Measurements from ENCODE around the gene PIP5KL1. TPM values are rescaled to one million over a fixed set of nuclear protein-coding genes. Genes with fewer than 3 reads are reported as not detected.

PIP5KL1 gene
- total RNA-seq, 2 experiments from 2014 or later = 1.5 to 1.9 TPM

- no peaks in the 10 kb centered on the region for H3K9me3 Mint-ChIP-seq
- peaks cover 92% of the 10 kb centered on the region for H3K4me1 Mint-ChIP-seq
- H3K36me3 Mint-ChIP-seq (ENCODE audit: low read depth) = peaks cover 52% of the 10 kb centered on the region
- no peaks in the 10 kb centered on the region for H3K27me3 Mint-ChIP-seq
- ChIA-PET POLR2A (no interaction called here), CTCF (no interaction called here)
- no peak overlapping the region for H3K4me3 Mint-ChIP-seq
- no peak for DNase-seq
- no peak overlapping the region for H3K27ac Mint-ChIP-seq
Measured at GRCh38 chr9:127965953-127966352, 35.4 kb upstream of the PIP5KL1 start.

- Mint-ChIP-seq H3K4me1 (peaks cover 91% of the 10 kb centered on the region), H3K27ac (no peak overlapping the region), H3K4me3 (no peak overlapping the region), H3K9me3 (no peaks in the 10 kb centered on the region), H3K36me3 (ENCODE audit: low read depth) (peaks cover 55% of the 10 kb centered on the region), H3K27me3 (no peaks in the 10 kb centered on the region)
- ChIA-PET POLR2A (interaction anchor here (1.4 kb wide), 1 partner anchor 9 kb away, joined by 8 read pairs; no protein-coding TSS in a partner anchor), CTCF (no interaction called here)
- DNase-seq = no peak
Measured at GRCh38 chr9:127963359-127964064, 32.9 kb upstream of the PIP5KL1 start.

DNA sequence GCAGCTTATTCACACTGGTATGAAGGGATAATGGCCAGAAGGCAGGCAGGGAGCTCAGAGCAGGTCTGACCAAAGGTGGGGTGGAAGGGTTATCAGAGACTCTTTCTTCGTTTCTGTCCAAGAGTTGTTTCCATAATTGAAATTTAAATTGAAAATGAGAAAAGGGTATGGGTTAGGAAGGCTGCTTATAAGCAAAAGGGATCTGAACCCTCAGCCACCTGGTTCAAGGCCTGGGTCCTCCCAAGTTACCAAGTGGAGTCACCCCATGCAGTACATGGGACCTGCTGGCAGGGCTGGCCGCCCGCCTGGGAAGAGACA, 32.4 kb upstream of the PIP5KL1 start:
- Mint-ChIP-seq H3K27me3 (no peaks in the 10 kb centered on the region), H3K9me3 (no peaks in the 10 kb centered on the region), H3K27ac (no peak overlapping the region), H3K36me3 (ENCODE audit: low read depth) (peaks cover 52% of the 10 kb centered on the region), H3K4me1 (peaks cover 88% of the 10 kb centered on the region), H3K4me3 (no peak overlapping the region)
- no peak for DNase-seq
- POLR2A ChIA-PET = interaction anchor here (1.4 kb wide), 1 partner anchor 8 kb away, joined by 8 read pairs; no protein-coding TSS in a partner anchor
- CTCF ChIA-PET = no interaction called here

- POLR2A ChIA-PET = interaction anchor here (0.7 to 3.0 kb wide), 2 partner anchors 8 to 16 kb away, joined by 3 to 14 read pairs; no protein-coding TSS in a partner anchor
- Mint-ChIP-seq H3K9me3 (no peaks in the 10 kb centered on the region), H3K4me1 (peaks cover 85% of the 10 kb centered on the region), H3K36me3 (ENCODE audit: low read depth) (peaks cover 53% of the 10 kb centered on the region), H3K27me3 (no peaks in the 10 kb centered on the region), H3K27ac (peak overlapping the region; percentile 2), H3K4me3 (no peak overlapping the region)
- DNase-seq = no peak
- CTCF ChIA-PET = interaction anchor here (2.7 kb wide), 1 partner anchor 73 kb away, joined by 8 read pairs; no protein-coding TSS in a partner anchor
Measured at GRCh38 chr9:127962278-127962677, 31.7 kb upstream of the PIP5KL1 start.

- POLR2A ChIA-PET = interaction anchor here (0.7 to 3.0 kb wide), 2 partner anchors 9 to 17 kb away, joined by 3 to 14 read pairs; no protein-coding TSS in a partner anchor
- H3K9me3 Mint-ChIP-seq = no peaks in the 10 kb centered on the region
- peaks cover 53% of the 10 kb centered on the region for H3K36me3 Mint-ChIP-seq (ENCODE audit: low read depth)
- no peaks in the 10 kb centered on the region for H3K27me3 Mint-ChIP-seq
- DNase-seq = no peak
- H3K4me3 Mint-ChIP-seq = no peak overlapping the region
- peak overlapping the region; percentile 2 for H3K27ac Mint-ChIP-seq
- peaks cover 84% of the 10 kb centered on the region for H3K4me1 Mint-ChIP-seq
- CTCF ChIA-PET = interaction anchor here (1.1 to 2.7 kb wide), 3 partner anchors 10 to 74 kb away, joined by 3 to 8 read pairs (median 5); no protein-coding TSS in a partner anchor
Measured at GRCh38 chr9:127961613-127962155, 31.1 kb upstream of the PIP5KL1 start.

- DNase-seq = no peak
- CTCF ChIA-PET = interaction anchor here (0.8 to 2.7 kb wide), 4 partner anchors 9 to 74 kb away, joined by 3 to 8 read pairs (median 4); no protein-coding TSS in a partner anchor
- Mint-ChIP-seq H3K4me3 (no peak overlapping the region), H3K27me3 (no peaks in the 10 kb centered on the region), H3K9me3 (no peaks in the 10 kb centered on the region), H3K36me3 (ENCODE audit: low read depth) (peaks cover 53% of the 10 kb centered on the region), H3K27ac (no peak overlapping the region), H3K4me1 (peaks cover 79% of the 10 kb centered on the region)
- POLR2A ChIA-PET = interaction anchor here (3.0 kb wide), 1 partner anchor 9 kb away, joined by 14 read pairs; no protein-coding TSS in a partner anchor
Measured at GRCh38 chr9:127961155-127961490, 30.5 kb upstream of the PIP5KL1 start.

DNA sequence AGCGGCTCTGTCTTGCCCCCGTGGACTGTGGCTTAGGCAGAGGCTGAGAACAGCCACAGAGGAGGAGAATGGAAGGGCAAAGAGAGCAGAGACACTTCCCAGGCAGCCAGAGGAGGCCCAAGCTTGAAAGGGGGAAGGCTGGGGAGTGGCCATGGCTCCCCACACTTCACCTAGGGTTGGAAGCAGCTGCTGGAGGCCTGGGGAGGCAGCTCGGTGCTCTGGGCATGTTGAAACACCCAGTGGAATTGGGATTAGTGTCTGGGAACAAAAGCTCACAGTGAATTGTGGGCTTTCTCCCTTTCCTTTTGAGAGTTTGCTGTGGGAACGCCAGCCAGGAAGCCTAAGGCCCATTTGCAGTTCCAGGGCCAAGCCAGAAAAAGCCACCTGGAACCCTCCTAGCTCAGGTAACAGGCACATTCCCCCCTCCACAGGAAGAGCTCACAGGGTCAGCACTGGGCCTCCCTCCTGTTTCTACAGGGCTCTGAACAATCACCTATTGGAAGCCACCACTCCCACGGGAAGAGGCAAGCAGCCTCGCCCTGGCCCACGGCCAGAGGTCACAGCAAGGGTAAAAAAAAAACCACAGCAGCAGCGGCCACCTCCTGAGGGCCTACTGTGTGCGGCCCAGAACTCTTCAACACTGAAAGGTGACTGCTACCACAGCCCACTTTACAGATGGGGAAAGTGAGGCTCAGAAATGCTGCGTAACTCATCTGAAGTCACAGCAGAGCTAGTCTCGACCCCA, 30.0 kb upstream of the PIP5KL1 start:
- H3K4me1 Mint-ChIP-seq = peaks cover 81% of the 10 kb centered on the region
- no peak for DNase-seq

DNA sequence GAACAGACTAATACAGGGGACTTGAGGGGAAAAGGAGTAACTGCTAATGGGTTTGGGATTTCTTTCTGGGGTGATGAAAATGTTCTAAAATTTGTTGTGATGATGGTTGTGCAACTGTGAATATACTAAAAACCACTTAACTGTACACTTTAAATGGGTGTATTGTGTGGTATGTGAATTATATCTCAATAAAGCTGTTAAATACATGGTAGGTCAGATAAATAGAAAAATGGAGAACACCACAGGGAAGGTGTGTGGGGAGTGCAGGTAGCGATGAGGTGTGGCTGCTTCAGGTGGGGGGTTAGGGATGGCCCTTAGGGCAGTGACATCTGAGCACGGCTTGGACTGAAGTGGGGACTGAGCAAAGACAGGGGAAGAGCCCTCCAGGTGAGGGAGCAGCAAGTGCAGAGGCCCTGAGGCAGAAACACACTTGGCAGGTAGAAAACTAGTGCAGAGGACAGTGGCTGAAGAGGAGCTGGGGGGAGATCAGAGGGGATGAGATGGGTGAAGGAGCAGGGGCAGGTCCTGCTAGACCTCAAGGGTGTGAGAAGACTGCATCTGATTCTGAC, 29.3 kb upstream of the PIP5KL1 start:
- POLR2A ChIA-PET = interaction anchor here (1.2 to 3.0 kb wide), 2 partner anchors 11 to 22 kb away, joined by 3 to 14 read pairs; partner anchors contain the start of gene DPM2

More for the DNA sequence above, 30.0 kb upstream of the PIP5KL1 start:
- Mint-ChIP-seq H3K4me3 (no peak overlapping the region), H3K36me3 (ENCODE audit: low read depth) (peaks cover 55% of the 10 kb centered on the region), H3K27ac (no peak overlapping the region), H3K9me3 (no peaks in the 10 kb centered on the region), H3K27me3 (no peaks in the 10 kb centered on the region)
- CTCF ChIA-PET = interaction anchor here (0.8 to 2.7 kb wide), 4 partner anchors 9 to 75 kb away, joined by 3 to 8 read pairs (median 4); no protein-coding TSS in a partner anchor
- POLR2A ChIA-PET = interaction anchor here (1.2 to 3.0 kb wide), 2 partner anchors 10 to 23 kb away, joined by 3 to 14 read pairs; partner anchors contain the start of gene DPM2

DNA sequence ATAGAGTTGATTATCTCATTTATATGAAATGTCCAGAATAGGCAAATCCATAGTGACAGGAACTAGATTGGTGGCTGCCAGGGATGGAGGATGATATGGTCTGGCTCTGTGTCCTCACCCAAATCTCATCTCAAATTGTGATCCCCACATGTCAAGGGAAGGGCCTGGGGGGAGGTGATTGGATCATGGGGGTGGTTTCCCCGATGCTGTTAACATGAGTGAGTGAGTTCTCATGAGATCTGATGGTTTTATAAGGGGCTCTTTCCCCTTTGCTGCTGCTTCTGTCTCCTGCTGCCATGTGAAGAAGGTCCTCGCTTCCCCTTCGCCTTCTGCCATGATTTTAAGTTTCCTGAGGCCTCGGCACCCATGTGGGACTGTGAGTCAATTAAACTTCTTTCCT, 28.8 kb upstream of the PIP5KL1 start:
- POLR2A ChIA-PET = interaction anchor here (3.0 kb wide), 1 partner anchor 11 kb away, joined by 14 read pairs; no protein-coding TSS in a partner anchor
- no peaks in the 10 kb centered on the region for H3K27me3 Mint-ChIP-seq
- no peak overlapping the region for H3K4me3 Mint-ChIP-seq
- H3K27ac Mint-ChIP-seq = no peak overlapping the region
- no peak for DNase-seq
- H3K4me1 Mint-ChIP-seq = peaks cover 85% of the 10 kb centered on the region
- no peaks in the 10 kb centered on the region for H3K9me3 Mint-ChIP-seq
- H3K36me3 Mint-ChIP-seq (ENCODE audit: low read depth) = peaks cover 53% of the 10 kb centered on the region
- CTCF ChIA-PET = interaction anchor here (6.3 kb wide), 1 partner anchor 16 kb away, joined by 56 read pairs; no protein-coding TSS in a partner anchor

More for the DNA sequence above, 29.3 kb upstream of the PIP5KL1 start:
- peaks cover 82% of the 10 kb centered on the region for H3K4me1 Mint-ChIP-seq
- DNase-seq = no peak
- no peak overlapping the region for H3K27ac Mint-ChIP-seq
- peaks cover 53% of the 10 kb centered on the region for H3K36me3 Mint-ChIP-seq (ENCODE audit: low read depth)
- H3K4me3 Mint-ChIP-seq = no peak overlapping the region
- CTCF ChIA-PET = interaction anchor here (0.8 to 6.3 kb wide), 3 partner anchors 16 to 75 kb away, joined by 3 to 56 read pairs (median 8); no protein-coding TSS in a partner anchor
- H3K9me3 Mint-ChIP-seq = no peaks in the 10 kb centered on the region
- no peaks in the 10 kb centered on the region for H3K27me3 Mint-ChIP-seq

DNA sequence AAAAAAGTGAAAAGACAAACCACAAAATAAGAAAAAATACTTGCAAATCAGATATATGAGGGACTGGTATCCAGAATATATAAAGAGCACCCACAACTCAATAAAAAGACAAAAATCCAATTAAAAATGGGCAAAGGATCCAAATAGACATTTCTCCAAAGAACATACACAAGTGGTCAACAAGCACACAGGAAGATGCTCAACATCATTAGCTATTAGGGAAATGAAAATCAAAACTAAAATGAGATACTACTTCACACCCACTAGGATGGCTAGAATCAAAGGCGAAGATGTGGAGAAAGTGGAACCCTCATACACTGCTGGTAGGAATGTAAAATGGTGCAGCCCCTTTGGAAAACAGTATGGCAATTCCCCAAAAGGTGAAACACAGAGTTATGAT, 28.2 kb upstream of the PIP5KL1 start:
- Mint-ChIP-seq H3K36me3 (ENCODE audit: low read depth) (peaks cover 52% of the 10 kb centered on the region), H3K27ac (no peak overlapping the region), H3K4me3 (no peak overlapping the region), H3K9me3 (no peaks in the 10 kb centered on the region), H3K27me3 (no peaks in the 10 kb centered on the region), H3K4me1 (peaks cover 85% of the 10 kb centered on the region)
- no peak for DNase-seq
- CTCF ChIA-PET = interaction anchor here (0.6 to 6.3 kb wide), 3 partner anchors 15 to 185 kb away, joined by 4 to 56 read pairs (median 44); partner anchors contain the start of gene EEIG1
- POLR2A ChIA-PET = interaction anchor here (5.7 kb wide), 1 partner anchor 12 kb away, joined by 29 read pairs; no protein-coding TSS in a partner anchor

DNA sequence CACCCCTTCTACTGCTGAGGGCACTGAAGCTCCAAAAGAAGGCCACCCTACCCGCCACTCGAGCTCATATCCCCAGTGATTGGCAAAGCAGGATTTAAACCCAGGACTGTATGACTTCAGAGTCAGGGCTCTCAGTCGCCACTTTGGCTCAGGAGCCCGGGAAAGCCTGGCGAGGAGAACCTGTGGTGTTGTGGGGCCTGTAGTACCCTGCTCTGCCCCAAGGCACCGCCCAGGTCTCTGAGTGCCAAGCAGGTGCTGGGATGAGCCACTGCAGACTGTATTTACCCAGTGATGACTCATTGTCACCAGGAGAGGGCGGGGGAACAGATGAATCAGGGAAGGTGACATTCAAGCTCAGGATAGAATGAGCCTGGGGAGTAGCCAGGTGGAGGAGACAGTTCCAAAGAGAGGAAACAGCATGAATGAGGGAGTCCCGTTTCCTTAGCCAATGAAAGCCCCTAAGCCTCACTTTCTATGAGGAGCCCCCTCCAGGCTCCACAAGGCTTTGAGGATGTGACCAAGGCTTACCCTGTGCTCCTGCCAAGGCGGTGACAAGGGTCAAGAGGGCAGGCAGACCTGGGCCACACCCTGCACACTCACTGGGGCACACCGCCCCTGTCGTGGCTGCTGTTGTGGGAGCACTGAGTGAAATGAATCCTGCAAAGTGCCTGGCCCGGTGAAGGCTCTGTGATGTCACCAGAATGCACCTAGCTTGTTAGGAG, 24.9 kb upstream of the PIP5KL1 start:
- POLR2A ChIA-PET = interaction anchor here (0.7 to 5.7 kb wide), 13 partner anchors 8 to 139 kb away, joined by 3 to 52 read pairs (median 8); partner anchors contain the start of genes EEIG1, NAIF1 and SLC25A25
- H3K36me3 Mint-ChIP-seq (ENCODE audit: low read depth) = peaks cover 38% of the 10 kb centered on the region
- peak; percentile 81 for DNase-seq
- peaks cover 72% of the 10 kb centered on the region for H3K4me1 Mint-ChIP-seq
- no peaks in the 10 kb centered on the region for H3K9me3 Mint-ChIP-seq
- peak overlapping the region; percentile 66 for H3K27ac Mint-ChIP-seq
- CTCF ChIA-PET = interaction anchor here (0.6 to 6.3 kb wide), 20 partner anchors 9 to 144 kb away, joined by 3 to 112 read pairs (median 6); partner anchors contain the start of genes EEIG1, NAIF1 and SLC25A25
- H3K4me3 Mint-ChIP-seq = peak overlapping the region; percentile 31
- H3K27me3 Mint-ChIP-seq = no peaks in the 10 kb centered on the region
